Measurements from ENCODE around the gene FAM114A2.

DNA sequence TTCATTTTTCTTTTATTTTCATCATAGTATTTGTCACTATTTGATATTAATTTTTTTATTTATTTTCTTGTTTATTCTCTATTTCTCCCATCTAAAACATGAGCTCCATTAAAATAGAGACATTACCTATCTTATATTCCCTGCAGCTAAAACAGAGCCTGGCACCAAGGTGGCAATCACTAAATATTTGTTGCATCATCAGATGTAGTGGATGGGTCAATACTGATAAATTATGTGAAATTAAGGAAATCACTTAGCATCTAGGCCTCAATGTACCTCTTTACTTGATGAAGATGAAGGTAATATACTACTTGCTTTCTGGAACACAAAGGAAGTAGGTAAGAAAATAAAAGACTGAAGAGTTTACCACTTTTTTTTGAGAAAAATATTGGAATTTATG lies 24.7 kb upstream of the FAM114A2 start:
- TF ChIP-seq CTCF (IDR thresholded peaks at IDR 0.05; ENCODE audit: poor library complexity, severe bottlenecking) = no peak
- TF ChIP-seq, protein P1, sequence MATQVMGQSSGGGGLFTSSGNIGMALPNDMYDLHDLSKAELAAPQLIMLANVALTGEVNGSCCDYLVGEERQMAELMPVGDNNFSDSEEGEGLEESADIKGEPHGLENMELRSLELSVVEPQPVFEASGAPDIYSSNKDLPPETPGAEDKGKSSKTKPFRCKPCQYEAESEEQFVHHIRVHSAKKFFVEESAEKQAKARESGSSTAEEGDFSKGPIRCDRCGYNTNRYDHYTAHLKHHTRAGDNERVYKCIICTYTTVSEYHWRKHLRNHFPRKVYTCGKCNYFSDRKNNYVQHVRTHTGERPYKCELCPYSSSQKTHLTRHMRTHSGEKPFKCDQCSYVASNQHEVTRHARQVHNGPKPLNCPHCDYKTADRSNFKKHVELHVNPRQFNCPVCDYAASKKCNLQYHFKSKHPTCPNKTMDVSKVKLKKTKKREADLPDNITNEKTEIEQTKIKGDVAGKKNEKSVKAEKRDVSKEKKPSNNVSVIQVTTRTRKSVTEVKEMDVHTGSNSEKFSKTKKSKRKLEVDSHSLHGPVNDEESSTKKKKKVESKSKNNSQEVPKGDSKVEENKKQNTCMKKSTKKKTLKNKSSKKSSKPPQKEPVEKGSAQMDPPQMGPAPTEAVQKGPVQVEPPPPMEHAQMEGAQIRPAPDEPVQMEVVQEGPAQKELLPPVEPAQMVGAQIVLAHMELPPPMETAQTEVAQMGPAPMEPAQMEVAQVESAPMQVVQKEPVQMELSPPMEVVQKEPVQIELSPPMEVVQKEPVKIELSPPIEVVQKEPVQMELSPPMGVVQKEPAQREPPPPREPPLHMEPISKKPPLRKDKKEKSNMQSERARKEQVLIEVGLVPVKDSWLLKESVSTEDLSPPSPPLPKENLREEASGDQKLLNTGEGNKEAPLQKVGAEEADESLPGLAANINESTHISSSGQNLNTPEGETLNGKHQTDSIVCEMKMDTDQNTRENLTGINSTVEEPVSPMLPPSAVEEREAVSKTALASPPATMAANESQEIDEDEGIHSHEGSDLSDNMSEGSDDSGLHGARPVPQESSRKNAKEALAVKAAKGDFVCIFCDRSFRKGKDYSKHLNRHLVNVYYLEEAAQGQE (IDR thresholded peaks at IDR 0.05; ENCODE audit: borderline replicate concordance) = no peak
